Measurements from ENCODE around the gene AGXT.

Gene AGXT

GRCh38 chr2:240868286-240869108 is at the start of gene AGXT:
Gene AGXT, plus strand, starts transcription at chr2:240868824. Its CDS starts 42 bp downstream, at chr2:240868866.
- no peak for DNase-seq

DNA sequence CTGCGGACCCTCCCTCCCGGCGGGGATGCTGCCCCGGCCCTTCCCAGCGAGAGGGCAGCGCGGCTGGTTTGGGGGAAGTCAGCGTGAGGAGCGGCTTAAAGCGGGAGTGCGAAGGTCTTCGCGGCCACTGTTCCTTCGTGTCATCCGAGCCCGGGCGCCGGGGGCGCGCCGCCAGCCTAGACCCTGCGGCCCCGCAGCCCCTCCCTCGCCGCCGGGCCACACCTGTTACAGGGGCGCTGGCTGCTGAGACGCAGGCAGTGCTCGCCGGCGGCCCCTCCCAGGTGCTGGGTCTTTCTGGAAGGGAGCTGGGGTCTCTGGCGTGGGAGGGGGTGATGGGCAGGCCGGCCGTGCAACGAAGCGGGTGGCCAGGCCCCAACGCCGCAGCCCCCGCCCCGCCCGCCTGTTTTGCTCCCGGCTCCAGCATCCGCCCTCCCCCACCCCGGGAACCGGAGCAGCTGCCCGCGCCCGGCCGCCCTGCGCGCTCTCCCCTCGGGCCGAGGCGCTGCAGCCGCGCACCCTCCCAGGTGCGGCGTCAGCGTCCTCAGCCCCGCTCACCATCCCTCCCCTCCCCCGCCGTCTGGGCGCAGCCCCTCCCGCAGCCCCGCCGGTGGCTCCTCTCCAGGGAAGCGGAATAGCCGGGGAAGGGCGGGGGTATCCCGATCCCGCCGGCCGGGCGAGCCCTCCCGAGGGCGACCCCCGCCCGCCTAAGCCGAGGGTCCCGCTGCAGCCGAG is 49.3 kb upstream of the AGXT start:
- no peak for DNase-seq
- TF ChIP-seq POLR2A (IDR thresholded peaks at IDR 0.05; ENCODE audit: low read length) (no peak), GATA1 (IDR thresholded peaks at IDR 0.05; ENCODE audit: low read depth, low read length) (no peak)

More at GRCh38 chr2:240868286-240869108, at the start of gene AGXT:
- no peak for TF ChIP-seq POLR2A (IDR thresholded peaks at IDR 0.05; ENCODE audit: low read length)
- TF ChIP-seq GATA1 (IDR thresholded peaks at IDR 0.05; ENCODE audit: low read depth, low read length): no peak

GRCh38 chr2:240819858-240820606 is 48.6 kb upstream of the AGXT start, which contains the start of gene KIF1A:
Gene KIF1A, minus strand, starts transcription at chr2:240820219. Its CDS starts 22,467 bp downstream, at chr2:240797752.
- no peak for TF ChIP-seq POLR2A (IDR thresholded peaks at IDR 0.05; ENCODE audit: low read length)
- TF ChIP-seq GATA1 (IDR thresholded peaks at IDR 0.05; ENCODE audit: low read depth, low read length): no peak
- DNase-seq: no peak

DNA sequence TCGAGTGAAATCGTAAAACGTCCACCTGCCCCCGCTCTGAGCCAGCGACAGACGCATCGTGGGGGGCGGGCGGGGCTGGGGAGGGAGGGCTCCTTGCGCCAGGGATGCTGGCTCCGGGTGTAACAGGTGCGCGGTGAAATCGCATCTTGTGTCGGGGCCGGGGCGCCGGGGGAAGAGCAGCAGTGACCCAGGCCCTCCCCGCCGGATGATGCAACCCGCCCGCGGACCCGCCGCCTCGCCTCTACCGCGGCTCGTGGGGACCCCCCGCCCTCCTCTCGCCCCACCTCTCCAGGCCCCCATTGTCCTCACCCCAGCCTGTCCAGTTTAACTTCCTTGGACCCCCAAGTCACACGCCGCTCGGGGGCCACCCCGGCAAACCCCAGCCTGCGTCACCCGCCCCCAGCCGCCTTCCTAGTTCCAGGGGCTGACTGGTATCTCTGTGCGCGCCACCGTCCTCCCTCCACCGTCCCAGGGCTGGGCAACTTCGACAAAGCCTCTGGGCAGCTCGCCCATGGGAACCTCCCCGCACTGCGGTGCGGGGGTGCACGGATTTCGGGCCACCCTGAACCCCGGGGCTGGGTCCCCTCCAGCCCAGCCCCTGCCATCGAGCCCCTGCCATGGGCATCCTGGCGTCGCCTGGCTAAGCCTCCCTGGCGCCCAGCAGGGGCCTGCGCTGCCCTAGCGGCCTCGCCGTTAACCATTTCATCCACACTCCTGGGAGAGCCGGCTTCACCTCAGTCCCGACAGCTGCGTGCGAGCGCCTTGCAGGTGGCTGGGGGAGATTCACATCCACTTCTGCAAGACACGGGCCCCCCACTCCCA is 47.8 kb upstream of the AGXT start:
- TF ChIP-seq POLR2A (IDR thresholded peaks at IDR 0.05; ENCODE audit: low read length): no peak
- no peak for TF ChIP-seq GATA1 (IDR thresholded peaks at IDR 0.05; ENCODE audit: low read depth, low read length)
- no peak for DNase-seq

- no peak for DNase-seq
- TF ChIP-seq POLR2A (IDR thresholded peaks at IDR 0.05; ENCODE audit: low read length): no peak
- TF ChIP-seq GATA1 (IDR thresholded peaks at IDR 0.05; ENCODE audit: low read depth, low read length): no peak
Observed at GRCh38 chr2:240821429-240821778, 47.2 kb upstream of the AGXT start.

GRCh38 chr2:240822280-240822847 is 46.3 kb upstream of the AGXT start:
- TF ChIP-seq POLR2A (IDR thresholded peaks at IDR 0.05; ENCODE audit: low read length) (no peak), GATA1 (IDR thresholded peaks at IDR 0.05; ENCODE audit: low read depth, low read length) (no peak)
- no peak for DNase-seq

- no peak for DNase-seq
- TF ChIP-seq POLR2A (IDR thresholded peaks at IDR 0.05; ENCODE audit: low read length) (no peak), GATA1 (IDR thresholded peaks at IDR 0.05; ENCODE audit: low read depth, low read length) (no peak)
Observed at GRCh38 chr2:240823449-240824336, 44.9 kb upstream of the AGXT start.

GRCh38 chr2:240825476-240825875 is 43.1 kb upstream of the AGXT start:
- TF ChIP-seq GATA1 (IDR thresholded peaks at IDR 0.05; ENCODE audit: low read depth, low read length) (no peak), POLR2A (IDR thresholded peaks at IDR 0.05; ENCODE audit: low read length) (no peak)
- no peak for DNase-seq

- no peak for DNase-seq
- TF ChIP-seq GATA1 (IDR thresholded peaks at IDR 0.05; ENCODE audit: low read depth, low read length) (no peak), POLR2A (IDR thresholded peaks at IDR 0.05; ENCODE audit: low read length) (no peak)
Observed at GRCh38 chr2:240831594-240832204, 36.9 kb upstream of the AGXT start.

GRCh38 chr2:240832205-240832727 is 36.4 kb upstream of the AGXT start:
- TF ChIP-seq GATA1 (IDR thresholded peaks at IDR 0.05; ENCODE audit: low read depth, low read length): no peak
- TF ChIP-seq POLR2A (IDR thresholded peaks at IDR 0.05; ENCODE audit: low read length): no peak
- peak; percentile 93 to 95 for DNase-seq

DNA sequence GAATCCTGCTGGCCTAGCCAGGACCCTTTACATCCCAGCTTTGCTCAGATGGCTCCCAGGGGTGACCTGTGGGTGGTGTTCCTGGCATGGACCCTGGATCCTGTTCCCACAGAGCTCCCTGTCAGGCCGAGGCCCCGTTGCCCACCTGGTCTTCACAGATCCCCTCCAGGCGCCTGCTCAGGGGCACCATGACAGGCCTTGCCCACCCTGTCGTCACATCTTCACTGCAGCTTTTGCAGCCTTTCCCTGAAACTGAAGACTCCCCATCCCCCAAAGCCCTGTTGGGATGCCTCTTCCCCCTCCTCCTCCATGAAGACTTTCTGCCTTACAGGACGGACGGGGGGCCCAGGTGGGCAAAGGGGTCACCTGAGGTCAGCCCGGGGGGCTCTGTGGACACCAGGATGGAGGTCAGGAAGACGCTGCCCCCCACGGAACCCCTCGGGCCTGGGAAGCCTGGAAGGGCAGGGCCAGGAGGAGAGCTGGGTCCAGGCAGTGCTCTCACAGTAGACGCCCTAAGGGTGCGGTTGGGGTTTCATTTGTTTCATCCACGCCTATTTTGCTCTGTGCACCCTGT is 35.6 kb upstream of the AGXT start:
- no peak for TF ChIP-seq POLR2A (IDR thresholded peaks at IDR 0.05; ENCODE audit: low read length)
- TF ChIP-seq GATA1 (IDR thresholded peaks at IDR 0.05; ENCODE audit: low read depth, low read length): no peak

More for the DNA sequence above, 35.6 kb upstream of the AGXT start:
- no peak for DNase-seq
